Amygdala (tissue), 56 donors: ENCODE measurements around the gene UGT1A1.
"Not testable (repeated sequence)": the region's sequence is repeated elsewhere in the genome, so short reads cannot be mapped to it uniquely, and the experiment has no call there.

Source experiments
- DNase-seq, 56 donors: peaks; one replicate each; lab custom pipeline; 2025; lab: John Stamatoyannopoulos, UW

The UGT1A1 gene

GRCh38 chr2:233760043-233760442 lies at the start of gene UGT1A1:
TSS of gene UGT1A1 (plus strand) at chr2:233760270. CDS start at chr2:233760288, 18 bp downstream.
- DNase-seq = no peak

GRCh38 chr2:233711312-233712008 lies 48.6 kb upstream of the UGT1A1 start:
- peak in 46 of 56 donors; percentile 2 to 76 (median 31) for DNase-seq

- DNase-seq = no peak
Observed at GRCh38 chr2:233712611-233713261, 47.3 kb upstream of the UGT1A1 start, which contains the start of gene UGT1A5. TSS of gene UGT1A5 (plus strand) at chr2:233712907. CDS start at chr2:233712992, 85 bp downstream.

GRCh38 chr2:233713262-233713615 lies 46.8 kb upstream of the UGT1A1 start:
- DNase-seq = no peak

- DNase-seq = no peak
Observed at GRCh38 chr2:233714121-233714520, 45.9 kb upstream of the UGT1A1 start.

GRCh38 chr2:233718552-233718951 lies 41.5 kb upstream of the UGT1A1 start, which contains the start of gene UGT1A4:
TSS of gene UGT1A4 (plus strand) at chr2:233718736. CDS start at chr2:233718821, 85 bp downstream.
- DNase-seq = no peak

- DNase-seq = no peak
Observed at GRCh38 chr2:233728723-233729301, 31.3 kb upstream of the UGT1A1 start, which contains the start of gene UGT1A3. TSS of gene UGT1A3 (plus strand) at chr2:233729042. CDS start at chr2:233729127, 85 bp downstream.

GRCh38 chr2:233736868-233737653 lies 23.0 kb upstream of the UGT1A1 start:
- DNase-seq = not testable (repeated sequence)

GRCh38 chr2:233740870-233741269 lies 19.2 kb upstream of the UGT1A1 start:
- no peak for DNase-seq

GRCh38 chr2:233743464-233744259 lies 16.4 kb upstream of the UGT1A1 start:
- no peak for DNase-seq

- DNase-seq = no peak
Observed at GRCh38 chr2:233745073-233745755, 14.9 kb upstream of the UGT1A1 start.

GRCh38 chr2:233745838-233746237 lies 14.2 kb upstream of the UGT1A1 start:
- DNase-seq = not testable (repeated sequence)

GRCh38 chr2:233746475-233747282 lies 13.4 kb upstream of the UGT1A1 start:
- no peak for DNase-seq

- no peak for DNase-seq
Observed at GRCh38 chr2:233747283-233747544, 12.9 kb upstream of the UGT1A1 start.

GRCh38 chr2:233750689-233751088 lies 9.4 kb upstream of the UGT1A1 start:
- not testable (repeated sequence) for DNase-seq

GRCh38 chr2:233751212-233752009 lies 8.7 kb upstream of the UGT1A1 start:
- DNase-seq = not testable (repeated sequence)

- no peak for DNase-seq
Observed at GRCh38 chr2:233754872-233755611, 5.0 kb upstream of the UGT1A1 start.
